KMS-11 (cell line): ENCODE results near the gene DTNBP1.

Experiments used
- H2AFZ ChIP-seq: fragments of 200-600 bp; sonication (generic); 2 replicates; pipeline ENCODE4 v1.6.1; 2016; ENCODE audit warnings: antibody characterized with exemption, mixed run types, low read depth
- H3K27ac ChIP-seq: fragments of 200-600 bp; sonication (generic); 2 replicates; pipeline ENCODE4 v1.6.1; 2016; ENCODE audit warnings: mild to moderate bottlenecking, mixed run types
- H3K27me3 ChIP-seq: fragments of 200-600 bp; sonication (generic); 2 replicates; pipeline ENCODE4 v1.6.1; 2017; ENCODE audit warnings: mild to moderate bottlenecking, low read depth, mixed run types, moderate library complexity; ENCODE audit not compliant: insufficient read depth
- H3K36me3 ChIP-seq: fragments of 200-600 bp; sonication (generic); 2 replicates; pipeline ENCODE4 v1.6.1; 2017; ENCODE audit warnings: mild to moderate bottlenecking, mixed run types; ENCODE audit not compliant: insufficient read depth
- H3K4me1 ChIP-seq: fragments of 200-600 bp; sonication (generic); 2 replicates; pipeline ENCODE4 v1.6.1; 2016; ENCODE audit warnings: mild to moderate bottlenecking, low read depth, mixed run types; ENCODE audit not compliant: poor library complexity, severe bottlenecking
- H3K4me2 ChIP-seq: fragments of 200-600 bp; sonication (generic); 2 replicates; pipeline ENCODE4 v1.7.0; 2016; ENCODE audit warnings: mild to moderate bottlenecking, mixed run types
- H3K4me3 ChIP-seq: fragments of 200-600 bp; sonication (generic); IDR thresholded peaks from 2 replicates; pipeline ENCODE4 v1.6.1; 2017; ENCODE audit warnings: low read depth, low read length, mixed read lengths; ENCODE audit not compliant: insufficient read depth
- H3K79me2 ChIP-seq: fragments of 200-600 bp; sonication (generic); 2 replicates; pipeline ENCODE4 v1.6.1; 2016; ENCODE audit warnings: low read depth, mixed run types; ENCODE audit not compliant: insufficient read depth
- H3K9ac ChIP-seq: fragments of 200-600 bp; sonication (generic); 2 replicates; pipeline ENCODE4 v1.6.1; 2016; ENCODE audit warnings: mild to moderate bottlenecking, mixed run types
- H4K20me1 ChIP-seq: fragments of 200-600 bp; sonication (generic); 2 replicates; pipeline ENCODE4 v1.6.1; 2016; ENCODE audit warnings: mild to moderate bottlenecking, mixed run types; ENCODE audit not compliant: insufficient read depth
- TF ChIP-seq, protein P1 (sequence below): fragments of 200-600 bp; sonication (generic); conservative IDR thresholded peaks from 2 replicates; pipeline ENCODE4 v1.6.1; 2017; ENCODE audit warnings: low read depth, mild to moderate bottlenecking, antibody characterized with exemption, low read length, moderate library complexity, mixed read lengths

Gene DTNBP1

DNA sequence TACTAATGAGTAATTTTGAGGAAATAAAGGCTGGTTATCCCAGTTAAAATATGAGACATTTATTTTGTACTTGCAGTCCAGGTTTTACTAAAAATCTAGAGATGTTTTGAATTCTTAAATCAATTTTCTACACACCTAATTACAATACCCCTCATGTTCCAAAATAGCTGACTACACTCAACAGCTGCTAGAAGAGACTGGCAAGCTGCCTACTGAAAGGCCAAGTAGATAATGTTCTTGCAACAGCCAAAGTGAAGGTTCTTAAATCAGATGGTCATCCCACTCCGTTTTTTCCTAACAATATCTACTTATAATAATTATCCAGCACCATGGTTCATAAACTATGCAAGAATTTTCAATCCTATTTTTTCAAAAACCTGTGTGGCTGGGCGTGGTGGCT, 69.0 kb downstream of the DTNBP1 start:
- H3K4me2 ChIP-seq: no peak overlapping the region
- no peak overlapping the region for H3K27ac ChIP-seq
- no peak overlapping the region for H2AFZ ChIP-seq
- H3K27me3 ChIP-seq: no peaks in the 10 kb centered on the region
- no peaks in the 10 kb centered on the region for H4K20me1 ChIP-seq
- H3K4me1 ChIP-seq: peaks cover 10% of the 10 kb centered on the region
- TF ChIP-seq, protein P1, sequence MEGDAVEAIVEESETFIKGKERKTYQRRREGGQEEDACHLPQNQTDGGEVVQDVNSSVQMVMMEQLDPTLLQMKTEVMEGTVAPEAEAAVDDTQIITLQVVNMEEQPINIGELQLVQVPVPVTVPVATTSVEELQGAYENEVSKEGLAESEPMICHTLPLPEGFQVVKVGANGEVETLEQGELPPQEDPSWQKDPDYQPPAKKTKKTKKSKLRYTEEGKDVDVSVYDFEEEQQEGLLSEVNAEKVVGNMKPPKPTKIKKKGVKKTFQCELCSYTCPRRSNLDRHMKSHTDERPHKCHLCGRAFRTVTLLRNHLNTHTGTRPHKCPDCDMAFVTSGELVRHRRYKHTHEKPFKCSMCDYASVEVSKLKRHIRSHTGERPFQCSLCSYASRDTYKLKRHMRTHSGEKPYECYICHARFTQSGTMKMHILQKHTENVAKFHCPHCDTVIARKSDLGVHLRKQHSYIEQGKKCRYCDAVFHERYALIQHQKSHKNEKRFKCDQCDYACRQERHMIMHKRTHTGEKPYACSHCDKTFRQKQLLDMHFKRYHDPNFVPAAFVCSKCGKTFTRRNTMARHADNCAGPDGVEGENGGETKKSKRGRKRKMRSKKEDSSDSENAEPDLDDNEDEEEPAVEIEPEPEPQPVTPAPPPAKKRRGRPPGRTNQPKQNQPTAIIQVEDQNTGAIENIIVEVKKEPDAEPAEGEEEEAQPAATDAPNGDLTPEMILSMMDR: no peak
- H3K79me2 ChIP-seq: no peaks in the 10 kb centered on the region
- H3K9ac ChIP-seq: no peak overlapping the region
- H3K36me3 ChIP-seq: no peaks in the 10 kb centered on the region
- no peak overlapping the region for H3K4me3 ChIP-seq

DNA sequence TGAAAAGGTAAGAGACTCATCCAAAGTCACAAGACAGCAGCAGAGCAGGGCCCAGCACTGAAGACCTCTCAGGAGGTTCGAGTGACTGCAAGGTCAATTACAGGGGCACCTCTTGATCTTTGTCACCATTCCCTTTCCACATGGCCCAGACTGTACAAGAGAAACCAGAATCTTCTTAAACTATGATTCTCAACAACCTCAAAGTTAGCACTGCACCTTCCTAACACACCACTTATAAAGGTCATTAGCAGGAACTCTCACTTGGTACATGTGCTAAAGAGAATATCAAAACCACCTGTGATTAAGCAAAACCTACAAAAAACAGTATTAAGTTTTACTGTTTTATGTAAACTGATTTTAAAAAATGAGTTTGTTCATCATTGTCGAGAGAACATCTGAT, 70.2 kb downstream of the DTNBP1 start:
- TF ChIP-seq, protein P1: no peak
- H4K20me1 ChIP-seq: no peaks in the 10 kb centered on the region
- H3K4me1 ChIP-seq: peaks cover 10% of the 10 kb centered on the region
- no peak overlapping the region for H3K4me3 ChIP-seq
- no peak overlapping the region for H2AFZ ChIP-seq
- no peak overlapping the region for H3K4me2 ChIP-seq
- H3K27ac ChIP-seq: no peak overlapping the region
- no peaks in the 10 kb centered on the region for H3K36me3 ChIP-seq
- no peaks in the 10 kb centered on the region for H3K27me3 ChIP-seq
- H3K9ac ChIP-seq: no peak overlapping the region
- H3K79me2 ChIP-seq: no peaks in the 10 kb centered on the region

DNA sequence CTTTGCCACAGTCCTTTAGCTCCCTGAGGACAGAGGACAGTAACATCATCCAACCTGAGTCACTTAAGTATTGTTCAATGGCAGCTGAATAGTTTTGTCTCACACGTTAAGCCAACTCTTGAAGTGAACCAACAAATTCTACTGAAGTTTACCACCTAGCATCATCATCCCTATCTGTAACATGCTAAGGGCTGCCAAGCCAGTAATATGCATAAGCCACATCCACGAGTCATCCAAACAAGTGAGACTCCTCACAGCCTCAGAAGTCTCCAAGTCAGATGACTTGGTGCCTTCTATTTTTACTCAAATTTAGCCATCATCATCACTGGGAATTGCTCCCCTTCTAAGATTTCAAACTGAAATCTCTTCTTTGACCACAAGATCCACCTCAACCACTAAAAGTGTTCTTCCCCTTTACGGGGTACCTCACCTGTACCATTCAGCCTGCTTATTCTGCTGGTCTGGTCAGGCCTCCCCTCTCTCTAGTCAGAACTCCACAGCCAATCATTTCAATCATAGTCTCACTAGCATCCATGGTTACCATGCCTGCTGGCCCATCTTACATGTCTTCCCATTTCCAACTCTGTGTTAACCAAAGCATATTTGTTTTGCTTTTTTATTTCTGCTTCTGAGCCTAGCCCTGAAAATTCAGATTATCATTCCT, 73.7 kb downstream of the DTNBP1 start:
- Histone ChIP-seq H3K4me3 (no peak overlapping the region), H3K79me2 (no peaks in the 10 kb centered on the region), H3K4me2 (no peak overlapping the region), H4K20me1 (no peaks in the 10 kb centered on the region), H2AFZ (no peak overlapping the region), H3K36me3 (no peaks in the 10 kb centered on the region), H3K27ac (no peak overlapping the region), H3K27me3 (no peaks in the 10 kb centered on the region), H3K9ac (no peak overlapping the region), H3K4me1 (peaks cover 10% of the 10 kb centered on the region)
- TF ChIP-seq, protein P1: no peak

DNA sequence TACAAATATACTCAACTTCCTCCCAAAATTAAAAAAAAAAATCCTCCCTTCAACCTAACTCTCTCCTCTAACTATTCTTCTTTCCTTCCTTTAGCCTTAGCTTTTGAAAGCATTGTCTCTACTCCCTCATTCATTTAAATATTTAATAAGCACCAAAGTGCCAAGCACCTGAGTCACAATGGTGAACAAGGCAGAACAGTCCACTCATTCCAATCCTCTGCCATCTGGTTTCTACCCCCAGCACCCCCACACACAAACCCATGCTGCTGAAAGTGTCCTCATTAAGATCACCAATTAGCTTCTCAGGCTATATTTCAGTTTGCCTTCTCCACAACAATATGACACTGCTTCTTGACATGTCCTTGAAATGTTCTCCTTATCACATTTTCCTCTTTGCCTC, 76.3 kb downstream of the DTNBP1 start:
- TF ChIP-seq, protein P1: no peak
- no peaks in the 10 kb centered on the region for H3K36me3 ChIP-seq
- H3K4me1 ChIP-seq: peaks cover 10% of the 10 kb centered on the region
- no peak overlapping the region for H3K4me2 ChIP-seq
- no peak overlapping the region for H3K4me3 ChIP-seq
- H3K27ac ChIP-seq: no peak overlapping the region
- H3K9ac ChIP-seq: no peak overlapping the region
- no peak overlapping the region for H2AFZ ChIP-seq
- no peaks in the 10 kb centered on the region for H4K20me1 ChIP-seq
- H3K79me2 ChIP-seq: no peaks in the 10 kb centered on the region
- H3K27me3 ChIP-seq: no peaks in the 10 kb centered on the region
